T-helper 2 cell (primary cell): ENCODE measurements around the gene SLC37A3.
"Not testable (repeated sequence)": the region's sequence is repeated elsewhere in the genome, so short reads cannot be mapped to it uniquely, and the experiment has no call there.

ENCODE experiments used
- DNase-seq, 5 experiments: peaks; one replicate each; pipeline versions ENCODE4 v3.0.0 to v3.0.0-alpha.2; 2012 to 2022
- total RNA-seq, 2 donors: gene quantifications; one replicate each; lab custom pipeline; 2026; lab: John Stamatoyannopoulos, UW

The SLC37A3 gene
- 19.6 to 39.5 reads per million in 2 donors for total RNA-seq

- peak; percentile 74 to 87 (median 82) for DNase-seq
Measured at GRCh38 chr7:140397784-140398750, at the start of gene SLC37A3. Gene SLC37A3 (minus strand): TSS chr7:140398530. CDS start chr7:140382526, 16,004 bp downstream.

- DNase-seq = peak in 1 of 5 experiments; percentile 84
Measured at GRCh38 chr7:140447841-140448240, 49.5 kb upstream of the SLC37A3 start.

GRCh38 chr7:140446467-140446866, 48.1 kb upstream of the SLC37A3 start:
- DNase-seq = no peak

GRCh38 chr7:140441519-140441918, 43.2 kb upstream of the SLC37A3 start:
- DNase-seq = no peak

GRCh38 chr7:140440593-140440992, 42.3 kb upstream of the SLC37A3 start:
- no peak for DNase-seq

GRCh38 chr7:140439359-140439758, 41.0 kb upstream of the SLC37A3 start:
- no peak for DNase-seq

GRCh38 chr7:140435252-140435895, 37.0 kb upstream of the SLC37A3 start:
- no peak for DNase-seq

- DNase-seq = no peak
Measured at GRCh38 chr7:140433396-140433795, 35.1 kb upstream of the SLC37A3 start.

GRCh38 chr7:140426130-140426529, 27.8 kb upstream of the SLC37A3 start:
- DNase-seq = no peak

GRCh38 chr7:140425718-140426117, 27.4 kb upstream of the SLC37A3 start:
- no peak for DNase-seq

GRCh38 chr7:140423501-140423900, 25.2 kb upstream of the SLC37A3 start:
- DNase-seq = no peak

- DNase-seq = no peak
Measured at GRCh38 chr7:140421521-140421920, 23.2 kb upstream of the SLC37A3 start.

GRCh38 chr7:140418653-140419052, 20.3 kb upstream of the SLC37A3 start:
- DNase-seq = peak in 1 of 5 experiments; percentile 60

GRCh38 chr7:140418156-140418472, 19.8 kb upstream of the SLC37A3 start:
- DNase-seq = not testable (repeated sequence)

GRCh38 chr7:140417456-140418155, 19.3 kb upstream of the SLC37A3 start:
- DNase-seq = peak in 1 of 5 experiments; percentile 88

- no peak for DNase-seq
Measured at GRCh38 chr7:140416560-140416959, 18.2 kb upstream of the SLC37A3 start.

- not testable (repeated sequence) for DNase-seq
Measured at GRCh38 chr7:140415816-140416215, 17.5 kb upstream of the SLC37A3 start.

- DNase-seq = no peak
Measured at GRCh38 chr7:140415361-140415760, 17.0 kb upstream of the SLC37A3 start.

- no peak for DNase-seq
Measured at GRCh38 chr7:140404565-140405065, 6.3 kb upstream of the SLC37A3 start.

- DNase-seq = peak in 4 of 5 experiments; percentile 26 to 78 (median 39)
Measured at GRCh38 chr7:140403878-140404564, 5.7 kb upstream of the SLC37A3 start, which contains the start of gene RAB19. Gene RAB19 (plus strand): TSS chr7:140404058. CDS start chr7:140407647, 3,589 bp downstream.

GRCh38 chr7:140402178-140402835, 4.0 kb upstream of the SLC37A3 start:
- peak in 1 of 5 experiments; percentile 85 for DNase-seq

- DNase-seq = no peak
Measured at GRCh38 chr7:140400381-140400780, 2.1 kb upstream of the SLC37A3 start.
